Caco-2 (cell line): Measurements from ENCODE around the gene IL10RB. TPM values are rescaled to one million over a fixed set of nuclear protein-coding genes. Genes with fewer than 3 reads are reported as not detected.
"Not testable (repeated sequence)": the region's sequence is repeated elsewhere in the genome, so short reads cannot be mapped to it uniquely, and the experiment has no call there.

Experiments
- BruUV-seq: library from RNA; stranded (reverse); fragments of 400-500 nt; replicated peaks from 2 replicates; lab custom pipeline; 2021; lab: Mats Ljungman, UMichigan
- CTCF ChIA-PET: fragments of 300-600 bp; sonication (Branson Sonifier 250); formaldehyde crosslinking; loops from one replicate; lab custom pipeline; 2022; ENCODE audit warnings: antibody characterized with exemption; lab: Charles Lee
- POLR2A ChIA-PET: fragments of 300-600 bp; sonication (Branson Sonifier 250); formaldehyde crosslinking; loops from one replicate; lab custom pipeline; 2022; ENCODE audit warnings: antibody characterized with exemption; lab: Charles Lee
- DNase-seq, 2 experiments: peaks; one replicate each; pipeline versions ENCODE4 v3.0.0 to v3.0.0-alpha.2; 2020 to 2022
- H3K27me3 ChIP-seq: replicated peaks from 2 replicates; pipeline ENCODE4 v1.6.0; 2011; ENCODE audit warnings: low read length; ENCODE audit not compliant: control insufficient read depth, insufficient read depth
- H3K36me3 ChIP-seq: 2 replicates; pipeline ENCODE4 v1.5.1; 2011; ENCODE audit warnings: low read length; ENCODE audit not compliant: control insufficient read depth, insufficient read depth
- H3K4me1 ChIP-seq: fragments of 250-450 bp; sonication (Bioruptor Pico); 2 replicates; pipeline ENCODE4 v1.5.1; 2020; ENCODE audit warnings: mild to moderate bottlenecking
- H3K4me3 ChIP-seq: 2 replicates; pipeline ENCODE4 v1.5.1; 2011; ENCODE audit warnings: low read depth, mild to moderate bottlenecking, control low read depth, low read length
- H3K9me3 ChIP-seq: fragments of 250-450 bp; sonication (Bioruptor Pico); 2 replicates; pipeline ENCODE4 v1.5.1; 2020; ENCODE audit warnings: mild to moderate bottlenecking, moderate library complexity
- H3K27ac Mint-ChIP-seq: one replicate; pipeline ENCODE4 v1.8.0; 2022; ENCODE audit warnings: mixed read lengths; ENCODE audit not compliant: unreplicated experiment
- H3K27me3 Mint-ChIP-seq: one replicate; pipeline ENCODE4 v1.8.0; 2022; ENCODE audit warnings: mixed read lengths; ENCODE audit not compliant: insufficient read depth, unreplicated experiment
- H3K36me3 Mint-ChIP-seq: one replicate; pipeline ENCODE4 v1.8.0; 2022; ENCODE audit warnings: mild to moderate bottlenecking, mixed read lengths; ENCODE audit not compliant: insufficient read depth, unreplicated experiment
- H3K4me1 Mint-ChIP-seq: one replicate; pipeline ENCODE4 v1.8.0; 2022; ENCODE audit warnings: low read depth, mixed read lengths; ENCODE audit not compliant: unreplicated experiment
- H3K4me3 Mint-ChIP-seq: one replicate; pipeline ENCODE4 v1.8.0; 2022; ENCODE audit warnings: mild to moderate bottlenecking, moderate library complexity, mixed read lengths; ENCODE audit not compliant: unreplicated experiment
- H3K9me3 Mint-ChIP-seq: one replicate; pipeline ENCODE4 v1.8.0; 2022; ENCODE audit warnings: mixed read lengths; ENCODE audit not compliant: unreplicated experiment
- CTCF ChIP-seq, 2 experiments: fragments of 200-600 bp in 1 of 2; IDR thresholded peaks; 1 replicate in 1 of 2; 2 replicates in 1 of 2; pipeline versions ENCODE4 v1.5.1 to v1.8.0; 2011 to 2022; ENCODE audit warnings: antibody characterized with exemption in 1 of 2, control low read depth in 1 of 2, inconsistent platforms in 1 of 2, low read depth in 1 of 2, low read length in 1 of 2, mild to moderate bottlenecking in 1 of 2, moderate library complexity in 1 of 2; ENCODE audit not compliant: insufficient read depth in 1 of 2, severe bottlenecking in 1 of 2, unreplicated experiment in 1 of 2
- intact Hi-C: fragments of 100-400 bp; cut with micrococcal nuclease; formaldehyde crosslinking; loops from one replicate; pipeline ENCODE4 v1.10.0; 2022; ENCODE audit not compliant: unreplicated experiment
- total RNA-seq: library from RNA; stranded (reverse); gene quantifications from 2 replicates; pipeline ENCODE4 v1.2.3, GENCODE V29; 2022

Gene IL10RB
- total RNA-seq, 1 experiment from 2014 or later = 13.1 TPM

- no peak for TF ChIP-seq CTCF (IDR thresholded peaks at IDR 0.05; ENCODE audit: insufficient read depth in 1 of 2, low read depth in 1 of 2, low read length in 1 of 2, severe bottlenecking in 1 of 2, unreplicated experiment in 1 of 2)
- no peaks in the 10 kb centered on the region for H3K9me3 ChIP-seq
- no peaks in the 10 kb centered on the region for H3K27me3 ChIP-seq
- H3K36me3 Mint-ChIP-seq = peaks cover 86% of the 10 kb centered on the region
- H3K4me3 Mint-ChIP-seq = no peak overlapping the region
- H3K27ac Mint-ChIP-seq = no peak overlapping the region
- DNase-seq = no peak
- BruUV-seq = no TSS peak
- intact Hi-C loops = no loop called here
- POLR2A ChIA-PET = no interaction called here
- H3K4me1 ChIP-seq = no peaks in the 10 kb centered on the region
- H3K9me3 Mint-ChIP-seq = no peaks in the 10 kb centered on the region
- H3K4me3 ChIP-seq = no peak overlapping the region
- H3K36me3 ChIP-seq = no peaks in the 10 kb centered on the region; the same call in 1 of the 2 replicates
- H3K4me1 Mint-ChIP-seq = no peaks in the 10 kb centered on the region
- CTCF ChIA-PET = no interaction called here
- H3K27me3 Mint-ChIP-seq = no peaks in the 10 kb centered on the region
Measured at GRCh38 chr21:33249331-33250002, 16.7 kb upstream of the IL10RB start.

GRCh38 chr21:33251119-33251518 is 15.0 kb upstream of the IL10RB start:
- H3K4me3 Mint-ChIP-seq = no peak overlapping the region
- H3K4me3 ChIP-seq = no peak overlapping the region
- no peak for DNase-seq
- BruUV-seq = no TSS peak
- H3K4me1 Mint-ChIP-seq = no peaks in the 10 kb centered on the region
- ChIA-PET POLR2A (no interaction called here), CTCF (no interaction called here)
- no peaks in the 10 kb centered on the region for H3K27me3 Mint-ChIP-seq
- no peaks in the 10 kb centered on the region for H3K4me1 ChIP-seq
- intact Hi-C loops = no loop called here
- H3K27ac Mint-ChIP-seq = no peak overlapping the region
- no peaks in the 10 kb centered on the region for H3K9me3 ChIP-seq
- peaks cover 88% of the 10 kb centered on the region for H3K36me3 Mint-ChIP-seq
- H3K27me3 ChIP-seq = no peaks in the 10 kb centered on the region
- no peaks in the 10 kb centered on the region; the same call in 1 of the 2 replicates for H3K36me3 ChIP-seq
- no peak for TF ChIP-seq CTCF (IDR thresholded peaks at IDR 0.05; ENCODE audit: insufficient read depth in 1 of 2, low read depth in 1 of 2, low read length in 1 of 2, severe bottlenecking in 1 of 2, unreplicated experiment in 1 of 2)
- peaks cover 1% of the 10 kb centered on the region for H3K9me3 Mint-ChIP-seq

GRCh38 chr21:33253382-33253781 is 12.8 kb upstream of the IL10RB start:
- H3K27ac Mint-ChIP-seq, H3K27me3 Mint-ChIP-seq, BruUV-seq, intact Hi-C loops, H3K36me3 ChIP-seq, H3K4me1 Mint-ChIP-seq, H3K9me3 ChIP-seq, POLR2A ChIA-PET, H3K4me1 ChIP-seq, H3K4me3 Mint-ChIP-seq, H3K4me3 ChIP-seq, H3K27me3 ChIP-seq, DNase-seq: not testable (repeated sequence)
- peaks cover 13% of the 10 kb centered on the region for H3K9me3 Mint-ChIP-seq
- H3K36me3 Mint-ChIP-seq = peaks cover 90% of the 10 kb centered on the region
- CTCF ChIA-PET = interaction anchor here (0.5 kb wide), 1 partner anchor 107 kb away, joined by 4 read pairs; no protein-coding TSS in a partner anchor
